Natural killer cell treated with Interleukin-12 subunit alpha and Interleukin-12 subunit beta and Interleukin-15 and Interleukin-18, amount 100 ng/mL, for 72 hours (primary cell): ENCODE data around the gene IRF8. TPM values are rescaled to one million over a fixed set of nuclear protein-coding genes. Genes with fewer than 3 reads are reported as not detected.
"Not testable (repeated sequence)": the region's sequence is repeated elsewhere in the genome, so short reads cannot be mapped to it uniquely, and the experiment has no call there.

Experiments
- ATAC-seq, 2 donors: fragments of 150-1000 bp; cut with Tn5 transposase in 1 of 2; sonication (Bioruptor Pico), chemical (Tn5 transposase) in 1 of 2; 2 replicates each; pipeline ENCODE4 v1.10.0; 2021
- DNase-seq: peaks from one replicate; pipeline ENCODE4 v3.0.0; 2022; ENCODE audit warnings: low spot score
- H3K27ac Mint-ChIP-seq, 2 donors: 1 replicate in 1 of 2; 2 replicates in 1 of 2; pipeline ENCODE4 v1.8.0; 2022; ENCODE audit warnings: mixed read lengths in 2 of 2, mild to moderate bottlenecking in 1 of 2, moderate library complexity in 1 of 2
- H3K27me3 Mint-ChIP-seq, 2 donors: 1 replicate in 1 of 2; 2 replicates in 1 of 2; pipeline ENCODE4 v1.8.0; 2022; ENCODE audit warnings: mixed read lengths in 2 of 2
- H3K36me3 Mint-ChIP-seq: one replicate; pipeline ENCODE4 v1.8.0; 2022; ENCODE audit warnings: mixed read lengths
- H3K4me1 Mint-ChIP-seq, 2 donors: 1 replicate in 1 of 2; 2 replicates in 1 of 2; pipeline ENCODE4 v1.8.0; 2022; ENCODE audit warnings: low read depth in 2 of 2, mixed read lengths in 2 of 2, mild to moderate bottlenecking in 1 of 2
- H3K4me3 Mint-ChIP-seq: one replicate; pipeline ENCODE4 v1.8.0; 2022; ENCODE audit warnings: mixed read lengths
- H3K9me3 Mint-ChIP-seq: 2 replicates; pipeline ENCODE4 v1.8.0; 2022; ENCODE audit warnings: mixed read lengths
- total RNA-seq, 2 donors: library from RNA; stranded (reverse); gene quantifications; one replicate each; pipeline ENCODE4 v1.2.3, GENCODE V29; 2022

Gene IRF8
- total RNA-seq, 2 donors from 2014 or later = 198 to 510 TPM

GRCh38 chr16:85874031-85874430 is 24.9 kb upstream of the IRF8 start:
- H3K27ac Mint-ChIP-seq, H3K9me3 Mint-ChIP-seq, H3K4me3 Mint-ChIP-seq, DNase-seq, H3K36me3 Mint-ChIP-seq, ATAC-seq: not testable (repeated sequence)
- H3K4me1 Mint-ChIP-seq = peaks cover 24 to 27% of the 10 kb centered on the region in 2 donors
- peaks cover 23 to 30% of the 10 kb centered on the region in 2 donors for H3K27me3 Mint-ChIP-seq

- Mint-ChIP-seq H3K9me3 (no peaks in the 10 kb centered on the region), H3K4me1 (peaks cover 31 to 34% of the 10 kb centered on the region in 2 donors), H3K36me3 (peaks cover 14% of the 10 kb centered on the region), H3K27me3 (peaks cover 22 to 34% of the 10 kb centered on the region in 2 donors), H3K27ac (no peak overlapping the region), H3K4me3 (no peak overlapping the region)
- ATAC-seq (no peak), DNase-seq (no peak)
Measured at GRCh38 chr16:85878407-85878806, 20.6 kb upstream of the IRF8 start.

GRCh38 chr16:85878875-85879274 is 20.1 kb upstream of the IRF8 start:
- Mint-ChIP-seq H3K4me1 (peaks cover 33 to 37% of the 10 kb centered on the region in 2 donors), H3K27ac (peak overlapping the region in 1 of 2 donors; percentile 19), H3K36me3 (peaks cover 14% of the 10 kb centered on the region), H3K9me3 (no peaks in the 10 kb centered on the region), H3K4me3 (no peak overlapping the region), H3K27me3 (peaks cover 27 to 39% of the 10 kb centered on the region in 2 donors)
- ATAC-seq = no peak
- DNase-seq = no peak

- H3K27me3 Mint-ChIP-seq = peaks cover 33 to 46% of the 10 kb centered on the region in 2 donors
Measured at GRCh38 chr16:85879549-85879948, 19.4 kb upstream of the IRF8 start.

GRCh38 chr16:85879975-85880831 is 18.8 kb upstream of the IRF8 start:
- no peak for DNase-seq
- no peaks in the 10 kb centered on the region for H3K9me3 Mint-ChIP-seq
- peaks cover 14% of the 10 kb centered on the region for H3K36me3 Mint-ChIP-seq
- H3K4me1 Mint-ChIP-seq = peaks cover 36 to 45% of the 10 kb centered on the region in 2 donors
- H3K27me3 Mint-ChIP-seq = peaks cover 37 to 50% of the 10 kb centered on the region in 2 donors
- peak; percentile 91 to 94 for ATAC-seq
- peak overlapping the region in 1 of 2 donors; percentile 34 for H3K27ac Mint-ChIP-seq
- no peak overlapping the region for H3K4me3 Mint-ChIP-seq

More at GRCh38 chr16:85879549-85879948, 19.4 kb upstream of the IRF8 start:
- Mint-ChIP-seq H3K36me3 (peaks cover 14% of the 10 kb centered on the region), H3K9me3 (no peaks in the 10 kb centered on the region), H3K4me3 (no peak overlapping the region), H3K27ac (peak overlapping the region in 1 of 2 donors; percentile 19), H3K4me1 (peaks cover 33 to 42% of the 10 kb centered on the region in 2 donors)
- DNase-seq (no peak), ATAC-seq (no peak)

- Mint-ChIP-seq H3K27me3 (peaks cover 34 to 49% of the 10 kb centered on the region in 2 donors), H3K4me3 (no peak overlapping the region), H3K27ac (peak overlapping the region in 1 of 2 donors; percentile 34), H3K9me3 (no peaks in the 10 kb centered on the region), H3K36me3 (peaks cover 14% of the 10 kb centered on the region), H3K4me1 (peaks cover 40 to 42% of the 10 kb centered on the region in 2 donors)
- ATAC-seq (no peak), DNase-seq (no peak)
Measured at GRCh38 chr16:85880861-85881260, 18.1 kb upstream of the IRF8 start.

GRCh38 chr16:85881436-85881835 is 17.5 kb upstream of the IRF8 start:
- Mint-ChIP-seq H3K9me3 (no peaks in the 10 kb centered on the region), H3K36me3 (peaks cover 12% of the 10 kb centered on the region), H3K4me1 (peaks cover 40 to 42% of the 10 kb centered on the region in 2 donors), H3K27ac (peak overlapping the region; percentile 34 to 42), H3K27me3 (peaks cover 31 to 43% of the 10 kb centered on the region in 2 donors), H3K4me3 (no peak overlapping the region)
- no peak for ATAC-seq
- DNase-seq = no peak

GRCh38 chr16:85882181-85882810 is 16.7 kb upstream of the IRF8 start:
- Mint-ChIP-seq H3K27ac (peak overlapping the region; percentile 34 to 42), H3K36me3 (peaks cover 5% of the 10 kb centered on the region), H3K4me1 (peaks cover 46 to 50% of the 10 kb centered on the region in 2 donors), H3K27me3 (peaks cover 29 to 41% of the 10 kb centered on the region in 2 donors), H3K4me3 (peak overlapping the region; percentile 3), H3K9me3 (no peaks in the 10 kb centered on the region)
- DNase-seq = no peak
- ATAC-seq = peak in 1 of 2 donors; percentile 52

- peaks cover 26 to 41% of the 10 kb centered on the region in 2 donors for H3K27me3 Mint-ChIP-seq
- H3K36me3 Mint-ChIP-seq = peaks cover 5% of the 10 kb centered on the region
- no peaks in the 10 kb centered on the region for H3K9me3 Mint-ChIP-seq
- no peak overlapping the region for H3K4me3 Mint-ChIP-seq
- ATAC-seq (no peak), DNase-seq (no peak)
- H3K4me1 Mint-ChIP-seq = peaks cover 59 to 62% of the 10 kb centered on the region in 2 donors
- peak overlapping the region in 1 of 2 donors; percentile 42 for H3K27ac Mint-ChIP-seq
Measured at GRCh38 chr16:85883813-85884212, 15.1 kb upstream of the IRF8 start.

- H3K27ac Mint-ChIP-seq = peak overlapping the region in 1 of 2 donors; percentile 56
- H3K4me3 Mint-ChIP-seq = no peak overlapping the region
- no peaks in the 10 kb centered on the region for H3K9me3 Mint-ChIP-seq
- peaks cover 69 to 71% of the 10 kb centered on the region in 2 donors for H3K4me1 Mint-ChIP-seq
- ATAC-seq = no peak
- peaks cover 5% of the 10 kb centered on the region for H3K36me3 Mint-ChIP-seq
- H3K27me3 Mint-ChIP-seq = peaks cover 26 to 41% of the 10 kb centered on the region in 2 donors
- DNase-seq = no peak
Measured at GRCh38 chr16:85884808-85885463, 14.0 kb upstream of the IRF8 start.

GRCh38 chr16:85885537-85885936 is 13.4 kb upstream of the IRF8 start:
- Mint-ChIP-seq H3K9me3 (no peaks in the 10 kb centered on the region), H3K4me1 (peaks cover 66 to 67% of the 10 kb centered on the region in 2 donors)
- no peak for ATAC-seq

GRCh38 chr16:85888405-85889331 is 10.3 kb upstream of the IRF8 start:
- DNase-seq = peak; percentile 79
- H3K36me3 Mint-ChIP-seq = no peaks in the 10 kb centered on the region
- peaks cover 14 to 20% of the 10 kb centered on the region in 2 donors for H3K27me3 Mint-ChIP-seq
- H3K4me1 Mint-ChIP-seq = peaks cover 57 to 64% of the 10 kb centered on the region in 2 donors
- peak overlapping the region; percentile 85 for H3K4me3 Mint-ChIP-seq
- peak overlapping the region; percentile 90 to 98 for H3K27ac Mint-ChIP-seq
- no peaks in the 10 kb centered on the region for H3K9me3 Mint-ChIP-seq
- ATAC-seq = peak; percentile 95 to 97

More at GRCh38 chr16:85885537-85885936, 13.4 kb upstream of the IRF8 start:
- Mint-ChIP-seq H3K4me3 (no peak overlapping the region), H3K36me3 (peaks cover 5% of the 10 kb centered on the region), H3K27me3 (peaks cover 26 to 41% of the 10 kb centered on the region in 2 donors), H3K27ac (peak overlapping the region in 1 of 2 donors; percentile 56)
- DNase-seq = no peak
